GM23248 (cell line): ENCODE measurements around the gene GALNT14.

Source experiments
- EZH2 ChIP-seq: fragments of 200-600 bp; sonication (generic); IDR thresholded peaks from 2 replicates; pipeline ENCODE4 v1.6.1; 2018; ENCODE audit warnings: antibody characterized with exemption, mild to moderate bottlenecking; ENCODE audit not compliant: insufficient read depth, poor library complexity, severe bottlenecking
- EZH2phosphoT487 ChIP-seq: fragments of 200-600 bp; sonication (generic); IDR thresholded peaks from 2 replicates; pipeline ENCODE4 v1.6.1; 2018; ENCODE audit warnings: antibody characterized with exemption, moderate library complexity, mild to moderate bottlenecking, low read depth; ENCODE audit not compliant: insufficient read depth

GRCh38 chr2:31151501-31151900, 13.3 kb upstream of the GALNT14 start:
- TF ChIP-seq EZH2phosphoT487 (no peak), EZH2 (no peak)
